Mucosa of descending colon (tissue), 3 donors: ENCODE results near the gene KSR2. TPM values are rescaled to one million over a fixed set of nuclear protein-coding genes. Genes with fewer than 3 reads are reported as not detected.
A peak's percentile ranks its signal among the peaks of the same experiment; 100 is the strongest.
"Not testable (repeated sequence)": the region's sequence is repeated elsewhere in the genome, so short reads cannot be mapped to it uniquely, and the experiment has no call there.

Experiments
- ATAC-seq: fragments of 200-7000 bp; cut with Tn5 transposase; one replicate; pipeline ENCODE4 v1.9.1; 2020; ENCODE audit warnings: mild to moderate bottlenecking, moderate library complexity
- DNase-seq, 3 donors: peaks; one replicate each; pipeline ENCODE4 v3.0.0-alpha.2; 2020
- H3K36me3 ChIP-seq: fragments of 200-600 bp; one replicate; pipeline ENCODE4 v1.8.0; 2021; ENCODE audit warnings: low read depth, mild to moderate bottlenecking
- H3K4me1 ChIP-seq: fragments of 200-600 bp; one replicate; pipeline ENCODE4 v1.8.0; 2021; ENCODE audit warnings: low read depth, mild to moderate bottlenecking
- H3K4me3 ChIP-seq: fragments of 200-600 bp; one replicate; pipeline ENCODE4 v1.8.0; 2021; ENCODE audit warnings: mild to moderate bottlenecking
- H3K9me3 ChIP-seq: fragments of 200-600 bp; one replicate; pipeline ENCODE4 v1.8.0; 2021; ENCODE audit warnings: mild to moderate bottlenecking
- CTCF ChIP-seq: fragments of 200-600 bp; IDR thresholded peaks from one replicate; pipeline ENCODE4 v1.8.0; 2022; ENCODE audit warnings: antibody characterized with exemption, mild to moderate bottlenecking
- intact Hi-C, 2 donors: fragments of 100-400 bp; cut with DNase I in 1 of 2; cut with micrococcal nuclease in 1 of 2; formaldehyde crosslinking; loops; one replicate each; pipeline versions ENCODE4 v1.11.0 to v1.11.1; 2022; cut with DNase I, micrococcal nuclease
- total RNA-seq, 3 donors: library from RNA; stranded (reverse); fragmentation: NEBNext Ultra II Directional in 2 of 3; extraction: Animal tissue kit (Norgen Biotek cat#: 25700) in 2 of 3; gene quantifications; one replicate each; pipeline versions ENCODE4 v1.2.1 to v1.2.4, GENCODE V29; 2021 to 2023
- donor health status: DM: no; HTN: no; CAD: no; lungs with moderate emphysema.
- donor health status: DM: no; HTN: no; CAD: no.
- donor health status: DM: no; HTN: yes; CAD: no.

KSR2 gene
- total RNA-seq, 3 donors from 2014 or later, result 1.4 to 2.8 (median 2.5) TPM

DNA sequence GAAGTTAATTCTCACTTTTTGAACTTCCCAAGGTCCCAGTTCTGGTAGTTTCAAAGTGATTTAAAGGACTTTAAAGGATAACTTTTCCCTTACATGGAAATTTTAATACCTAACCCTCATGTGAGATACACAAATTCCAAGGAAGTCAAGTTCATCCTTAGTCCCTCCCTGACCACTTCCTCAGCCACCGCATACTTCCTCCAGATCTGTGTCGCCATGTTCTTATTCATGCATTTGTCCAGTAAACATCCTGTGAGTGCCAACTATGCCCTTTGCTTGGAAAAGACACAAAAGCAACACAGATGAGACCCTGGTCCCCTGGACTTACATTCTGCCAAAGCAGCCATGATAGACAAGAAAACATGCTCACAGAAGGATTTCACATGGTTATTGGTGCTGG, 206.6 kb downstream of the KSR2 start:
- no peaks in the 10 kb centered on the region for H3K4me1 ChIP-seq
- H3K9me3 ChIP-seq, result peaks cover 5% of the 10 kb centered on the region
- DNase-seq (no peak), ATAC-seq (no peak)
- H3K4me3 ChIP-seq, result no peak overlapping the region
- H3K36me3 ChIP-seq, result no peaks in the 10 kb centered on the region
- intact Hi-C loops, result no loop called here
- TF ChIP-seq CTCF, result no peak

- H3K4me3 ChIP-seq, result no peak overlapping the region
- ATAC-seq (no peak), DNase-seq (no peak)
- no peaks in the 10 kb centered on the region for H3K4me1 ChIP-seq
- H3K9me3 ChIP-seq, result peaks cover 5% of the 10 kb centered on the region
- no peak for TF ChIP-seq CTCF
- no peaks in the 10 kb centered on the region for H3K36me3 ChIP-seq
- intact Hi-C loops, result no loop called here
Measured at GRCh38 chr12:117761528-117762100, 207.2 kb downstream of the KSR2 start.

DNA sequence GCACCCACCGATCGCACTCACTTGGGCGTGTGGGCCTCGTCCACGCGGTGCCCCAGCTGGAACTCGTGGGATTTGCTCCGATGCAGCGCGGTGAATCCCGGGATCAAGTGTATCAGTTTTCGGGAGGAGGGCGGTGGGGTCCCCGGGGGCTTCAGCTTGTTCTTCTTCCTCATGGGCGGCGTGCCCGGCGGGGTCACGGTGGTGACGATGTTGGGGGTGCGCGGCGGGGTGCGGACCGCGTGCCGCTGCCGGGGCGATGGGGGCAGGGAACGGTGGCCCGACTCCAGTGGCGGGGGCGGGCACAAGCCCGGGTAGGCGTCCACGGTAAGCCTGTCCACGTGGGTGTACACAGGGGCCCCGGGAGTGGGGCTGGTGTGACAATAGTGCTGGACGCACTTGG, 207.8 kb downstream of the KSR2 start:
- Histone ChIP-seq H3K4me1 (no peaks in the 10 kb centered on the region), H3K36me3 (no peaks in the 10 kb centered on the region), H3K4me3 (no peak overlapping the region), H3K9me3 (peaks cover 3% of the 10 kb centered on the region)
- ATAC-seq (no peak), DNase-seq (peak in 1 of 3 donors; percentile 44)
- TF ChIP-seq CTCF, result no peak
- intact Hi-C loops, result no loop called here

DNA sequence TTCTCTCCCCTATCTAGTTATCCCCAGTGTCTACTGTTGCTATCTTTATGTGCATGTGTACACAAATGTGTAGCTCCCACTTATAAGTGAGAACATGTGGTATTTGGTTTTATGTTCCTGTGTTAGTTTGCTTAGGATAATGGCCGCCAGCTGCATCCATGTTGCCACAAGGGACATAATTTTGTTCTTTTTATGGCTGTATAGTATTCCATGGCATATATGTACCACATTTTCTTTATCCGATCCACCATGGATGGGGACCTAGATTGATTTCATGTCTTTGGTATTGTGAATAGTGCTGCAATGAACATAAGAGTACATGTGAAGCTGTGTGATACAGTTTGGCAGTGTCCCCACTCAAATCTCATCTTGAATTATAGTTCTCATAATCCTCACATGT, 218.1 kb downstream of the KSR2 start:
- Histone ChIP-seq H3K9me3 (no peaks in the 10 kb centered on the region), H3K4me3 (no peak overlapping the region), H3K4me1 (no peaks in the 10 kb centered on the region), H3K36me3 (no peaks in the 10 kb centered on the region)
- no peak for TF ChIP-seq CTCF
- ATAC-seq (no peak), DNase-seq (no peak)
- intact Hi-C loops, result no loop called here

GRCh38 chr12:117749431-117749830, 219.4 kb downstream of the KSR2 start:
- ATAC-seq (no peak), DNase-seq (no peak)
- Histone ChIP-seq H3K9me3 (no peaks in the 10 kb centered on the region), H3K4me3 (no peak overlapping the region), H3K36me3 (no peaks in the 10 kb centered on the region), H3K4me1 (no peaks in the 10 kb centered on the region)
- no peak for TF ChIP-seq CTCF
- intact Hi-C loops, result no loop called here

DNA sequence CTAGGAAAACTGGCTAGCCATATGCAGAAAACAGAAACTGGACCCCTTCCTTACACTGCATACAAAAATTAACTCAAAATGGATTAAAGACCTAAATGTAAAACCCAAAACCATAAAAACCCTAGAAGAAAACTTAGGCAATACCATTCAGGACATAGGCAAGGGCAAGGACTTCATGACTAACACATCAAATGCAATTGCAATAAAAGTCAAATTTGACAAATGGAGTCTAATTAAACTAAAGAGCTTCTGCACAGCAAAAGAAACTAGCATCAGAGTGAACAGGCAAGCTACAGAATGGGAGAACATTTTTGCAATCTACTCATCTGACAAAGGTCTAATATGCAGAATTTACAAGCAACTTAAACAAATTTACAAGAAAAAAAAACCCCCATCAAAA, 222.4 kb downstream of the KSR2 start:
- H3K9me3 ChIP-seq, H3K4me1 ChIP-seq, DNase-seq, H3K4me3 ChIP-seq, intact Hi-C loops, H3K36me3 ChIP-seq, ATAC-seq: not testable (repeated sequence)
